Activated naive CD8-positive, alpha-beta T cell (primary cell): Measurements from ENCODE around the gene PLAAT3.
"Not testable (repeated sequence)": the region's sequence is repeated elsewhere in the genome, so short reads cannot be mapped to it uniquely, and the experiment has no call there.

Experiments used
- H3K27ac Mint-ChIP-seq: one replicate; pipeline ENCODE4 v1.8.0; 2021; ENCODE audit warnings: mixed read lengths
- H3K27me3 Mint-ChIP-seq: one replicate; pipeline ENCODE4 v1.8.0; 2021; ENCODE audit warnings: mixed read lengths
- H3K36me3 Mint-ChIP-seq: one replicate; pipeline ENCODE4 v1.8.0; 2021; ENCODE audit warnings: mixed read lengths
- H3K4me1 Mint-ChIP-seq: one replicate; pipeline ENCODE4 v1.8.0; 2021; ENCODE audit warnings: low read depth, mixed read lengths
- H3K4me3 Mint-ChIP-seq: one replicate; pipeline ENCODE4 v1.8.0; 2021; ENCODE audit warnings: mild to moderate bottlenecking, mixed read lengths
- H3K9me3 Mint-ChIP-seq: one replicate; pipeline ENCODE4 v1.8.0; 2021; ENCODE audit warnings: low read depth, mixed read lengths

PLAAT3 gene

GRCh38 chr11:63548178-63548577 lies 66.1 kb downstream of the PLAAT3 start:
- Mint-ChIP-seq H3K36me3 (peaks cover under 1% of the 10 kb centered on the region), H3K4me1 (peaks cover 48% of the 10 kb centered on the region)

GRCh38 chr11:63547061-63547460 lies 67.2 kb downstream of the PLAAT3 start:
- Mint-ChIP-seq H3K27ac (peak overlapping the region; percentile 68), H3K27me3 (no peaks in the 10 kb centered on the region), H3K36me3 (peaks cover 2% of the 10 kb centered on the region), H3K4me1 (peaks cover 49% of the 10 kb centered on the region), H3K4me3 (no peak overlapping the region), H3K9me3 (no peaks in the 10 kb centered on the region)

More at GRCh38 chr11:63548178-63548577, 66.1 kb downstream of the PLAAT3 start:
- Mint-ChIP-seq H3K27ac (peak overlapping the region; percentile 58), H3K9me3 (no peaks in the 10 kb centered on the region), H3K4me3 (no peak overlapping the region), H3K27me3 (no peaks in the 10 kb centered on the region)

DNA sequence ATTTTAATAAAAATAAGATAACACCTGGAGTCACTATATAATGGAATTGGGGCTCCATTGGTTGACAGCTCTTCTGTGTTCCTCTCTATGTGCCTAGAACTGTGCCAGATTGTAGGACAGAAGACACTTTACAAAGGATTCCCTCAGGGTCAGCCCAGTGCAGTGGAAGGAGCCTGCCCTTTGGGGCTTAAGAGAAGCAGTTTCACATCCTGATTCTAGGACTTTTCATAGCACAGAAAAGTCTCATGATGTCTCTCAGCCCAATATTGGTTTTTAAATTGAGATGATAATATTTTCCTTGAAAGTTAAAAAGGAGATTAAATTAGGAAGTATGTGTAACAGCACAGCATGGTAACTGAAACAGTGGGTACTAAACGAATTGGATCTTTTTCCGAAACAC lies 70.5 kb downstream of the PLAAT3 start:
- no peak overlapping the region for H3K4me3 Mint-ChIP-seq
- peak overlapping the region; percentile 42 for H3K27ac Mint-ChIP-seq
- H3K36me3 Mint-ChIP-seq = peaks cover 6% of the 10 kb centered on the region
- H3K9me3 Mint-ChIP-seq = no peaks in the 10 kb centered on the region
- peaks cover 49% of the 10 kb centered on the region for H3K4me1 Mint-ChIP-seq
- H3K27me3 Mint-ChIP-seq = no peaks in the 10 kb centered on the region

DNA sequence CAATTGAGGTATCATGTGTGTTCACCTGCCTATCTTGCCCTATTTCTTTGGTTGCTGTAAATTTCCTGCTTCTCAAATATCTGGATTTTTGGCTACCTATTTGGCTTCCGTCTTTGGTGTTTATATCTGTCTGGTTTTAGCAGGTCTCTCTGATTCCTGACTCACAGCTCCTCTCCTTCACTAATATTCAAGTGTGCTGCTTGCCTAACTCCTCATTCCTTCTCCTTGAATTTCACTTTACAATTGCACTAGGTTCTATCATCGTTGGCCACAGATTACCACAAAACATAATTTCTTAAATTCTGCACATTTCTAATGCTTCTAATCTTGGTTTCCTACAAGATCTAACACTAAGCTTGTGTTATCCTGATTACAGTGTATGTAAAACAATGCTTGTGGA lies 71.7 kb downstream of the PLAAT3 start:
- H3K4me3 Mint-ChIP-seq, H3K9me3 Mint-ChIP-seq, H3K27me3 Mint-ChIP-seq, H3K36me3 Mint-ChIP-seq: not testable (repeated sequence)
- Mint-ChIP-seq H3K27ac (peak overlapping the region; percentile 41), H3K4me1 (peaks cover 58% of the 10 kb centered on the region)

DNA sequence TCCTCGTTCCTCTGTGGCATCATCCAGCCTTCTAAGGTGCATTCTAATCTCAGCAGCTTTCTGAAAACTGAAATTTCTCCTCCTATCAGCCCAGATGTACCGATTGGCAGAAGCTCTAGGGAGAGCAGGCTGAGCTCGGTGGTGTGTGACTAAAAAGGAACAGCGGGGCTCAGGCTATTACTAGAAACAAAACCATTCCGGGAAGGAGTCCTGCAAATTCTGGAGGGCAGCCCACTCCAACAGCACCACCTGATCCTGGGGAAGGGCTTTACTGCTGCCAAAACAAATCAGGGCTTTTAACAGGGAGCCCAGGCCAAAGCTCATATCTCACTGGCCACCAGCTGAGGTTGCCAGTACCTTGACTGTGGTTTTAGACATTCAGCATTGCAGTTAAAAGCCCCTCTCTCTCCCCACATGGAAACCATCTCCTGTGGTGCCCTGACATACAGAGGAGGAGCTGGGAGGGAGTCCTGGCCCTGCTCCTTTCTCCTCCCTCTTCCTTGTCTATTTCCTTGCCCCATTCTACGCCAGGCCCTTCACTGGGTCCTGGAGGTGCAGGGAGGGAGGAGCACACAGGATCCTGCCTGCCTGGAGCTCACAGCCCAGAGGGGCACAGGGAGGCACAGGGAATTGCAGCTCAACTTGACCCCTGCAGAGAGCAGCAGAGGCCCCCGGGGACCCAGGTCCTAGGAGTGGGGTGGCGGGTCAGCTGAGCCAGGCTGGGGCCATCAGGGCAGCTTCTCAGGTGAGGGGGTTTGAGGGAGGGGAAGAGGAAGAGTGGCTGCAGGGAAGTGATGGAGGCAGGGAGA lies 76.7 kb downstream of the PLAAT3 start:
- Mint-ChIP-seq H3K4me3 (peak overlapping the region; percentile 94), H3K9me3 (no peaks in the 10 kb centered on the region), H3K4me1 (peaks cover 86% of the 10 kb centered on the region), H3K36me3 (peaks cover 4% of the 10 kb centered on the region), H3K27ac (peak overlapping the region; percentile 95), H3K27me3 (no peaks in the 10 kb centered on the region)

- Mint-ChIP-seq H3K27ac (peak within 1 kb of the TSS; percentile 95), H3K27me3 (no peaks in the 10 kb centered on the region), H3K4me3 (peak within 1 kb of the TSS; percentile 94), H3K4me1 (peaks cover 86% of the 10 kb centered on the region), H3K9me3 (no peaks in the 10 kb centered on the region), H3K36me3 (peaks cover 4% of the 10 kb centered on the region)
Measured at GRCh38 chr11:63536669-63537292, 77.5 kb downstream of the PLAAT3 start, which contains the start of gene PLAAT4. Gene PLAAT4 (plus strand): TSS chr11:63536808. CDS start chr11:63536869, 61 bp downstream.

GRCh38 chr11:63535734-63536133 lies 78.5 kb downstream of the PLAAT3 start:
- peaks cover 4% of the 10 kb centered on the region for H3K36me3 Mint-ChIP-seq
- H3K9me3 Mint-ChIP-seq = no peaks in the 10 kb centered on the region
- peaks cover 90% of the 10 kb centered on the region for H3K4me1 Mint-ChIP-seq
- H3K27me3 Mint-ChIP-seq = no peaks in the 10 kb centered on the region
- peak overlapping the region; percentile 95 for H3K27ac Mint-ChIP-seq
- H3K4me3 Mint-ChIP-seq = peak overlapping the region; percentile 94

GRCh38 chr11:63534895-63535461 lies 79.3 kb downstream of the PLAAT3 start:
- peaks cover under 1% of the 10 kb centered on the region for H3K36me3 Mint-ChIP-seq
- peak overlapping the region; percentile 80 for H3K27ac Mint-ChIP-seq
- peaks cover 88% of the 10 kb centered on the region for H3K4me1 Mint-ChIP-seq
- H3K9me3 Mint-ChIP-seq = no peaks in the 10 kb centered on the region
- H3K27me3 Mint-ChIP-seq = no peaks in the 10 kb centered on the region
- H3K4me3 Mint-ChIP-seq = peak overlapping the region; percentile 94

DNA sequence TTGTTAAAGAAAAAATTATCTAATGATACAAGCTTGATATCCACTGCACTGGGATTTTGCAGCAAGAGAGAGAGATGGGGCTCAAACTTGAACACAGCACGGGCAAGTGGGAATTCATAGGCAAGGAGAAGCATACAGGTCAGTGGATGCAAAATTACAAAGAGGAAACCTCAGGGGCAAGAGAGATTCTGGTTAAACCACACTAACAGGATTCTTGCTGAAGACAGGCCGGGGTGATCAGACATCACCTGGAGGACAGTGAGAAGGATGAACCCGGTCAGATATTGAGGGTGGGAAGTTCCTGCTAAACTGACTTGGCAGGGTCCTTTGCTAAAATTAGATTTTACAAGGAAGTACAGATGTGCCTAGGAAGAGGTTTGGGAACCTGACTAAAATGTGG lies 80.2 kb downstream of the PLAAT3 start:
- peak overlapping the region; percentile 78 for H3K27ac Mint-ChIP-seq
- H3K9me3 Mint-ChIP-seq = no peaks in the 10 kb centered on the region
- no peaks in the 10 kb centered on the region for H3K36me3 Mint-ChIP-seq
- H3K4me1 Mint-ChIP-seq = peaks cover 89% of the 10 kb centered on the region
- H3K4me3 Mint-ChIP-seq = no peak overlapping the region
- H3K27me3 Mint-ChIP-seq = no peaks in the 10 kb centered on the region

GRCh38 chr11:63532799-63533475 lies 81.3 kb downstream of the PLAAT3 start:
- Mint-ChIP-seq H3K27ac (no peak overlapping the region), H3K36me3 (no peaks in the 10 kb centered on the region), H3K9me3 (no peaks in the 10 kb centered on the region), H3K4me3 (no peak overlapping the region), H3K4me1 (peaks cover 81% of the 10 kb centered on the region), H3K27me3 (no peaks in the 10 kb centered on the region)

- no peaks in the 10 kb centered on the region for H3K36me3 Mint-ChIP-seq
- H3K4me1 Mint-ChIP-seq = peaks cover 73% of the 10 kb centered on the region
- H3K27ac Mint-ChIP-seq = peak overlapping the region; percentile 28
- H3K4me3 Mint-ChIP-seq = peak overlapping the region; percentile 65
- H3K27me3 Mint-ChIP-seq = no peaks in the 10 kb centered on the region
- H3K9me3 Mint-ChIP-seq = no peaks in the 10 kb centered on the region
Measured at GRCh38 chr11:63532117-63532516, 82.1 kb downstream of the PLAAT3 start.

GRCh38 chr11:63531074-63531792 lies 83.0 kb downstream of the PLAAT3 start:
- H3K36me3 Mint-ChIP-seq, H3K27me3 Mint-ChIP-seq, H3K9me3 Mint-ChIP-seq: not testable (repeated sequence)
- Mint-ChIP-seq H3K27ac (peak overlapping the region; percentile 85), H3K4me3 (peak overlapping the region; percentile 72), H3K4me1 (peaks cover 66% of the 10 kb centered on the region)

DNA sequence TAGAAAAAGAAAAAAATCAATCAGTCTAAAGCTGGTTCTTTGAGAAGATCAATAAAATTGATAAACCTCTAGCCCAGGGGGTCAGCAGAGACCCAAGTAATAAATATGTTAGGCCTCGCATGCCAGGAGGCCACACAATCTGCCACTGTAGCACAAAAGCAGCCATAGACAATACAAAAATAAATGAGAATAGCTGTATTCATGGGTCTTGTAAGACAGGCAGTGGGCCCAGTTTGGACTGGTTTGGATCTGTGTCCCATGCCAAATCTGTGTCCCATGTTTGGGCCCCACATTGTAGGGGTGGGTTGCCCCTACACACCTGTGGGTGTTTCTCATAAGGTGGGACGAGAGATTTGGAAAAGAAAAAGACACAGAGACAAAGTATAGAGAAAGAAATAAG lies 84.2 kb downstream of the PLAAT3 start:
- Mint-ChIP-seq H3K36me3 (no peaks in the 10 kb centered on the region), H3K9me3 (no peaks in the 10 kb centered on the region), H3K27me3 (no peaks in the 10 kb centered on the region), H3K4me3 (no peak overlapping the region), H3K4me1 (peaks cover 55% of the 10 kb centered on the region), H3K27ac (peak overlapping the region; percentile 62)

GRCh38 chr11:63529373-63529772 lies 84.9 kb downstream of the PLAAT3 start:
- H3K4me1 Mint-ChIP-seq = peaks cover 50% of the 10 kb centered on the region
- H3K27ac Mint-ChIP-seq = peak overlapping the region; percentile 25
- not testable (repeated sequence) for H3K27me3 Mint-ChIP-seq, H3K4me3 Mint-ChIP-seq, H3K9me3 Mint-ChIP-seq, H3K36me3 Mint-ChIP-seq
